Measurements from ENCODE around the gene GET4. TPM values are rescaled to one million over a fixed set of nuclear protein-coding genes. Genes with fewer than 3 reads are reported as not detected.

Gene GET4
- total and polyA plus RNA-seq, 2 of the 8 experiments (the other 6 are each of a cell fraction or from before 2014, with no cell fraction given), result 56.7 to 74.1 TPM

DNA sequence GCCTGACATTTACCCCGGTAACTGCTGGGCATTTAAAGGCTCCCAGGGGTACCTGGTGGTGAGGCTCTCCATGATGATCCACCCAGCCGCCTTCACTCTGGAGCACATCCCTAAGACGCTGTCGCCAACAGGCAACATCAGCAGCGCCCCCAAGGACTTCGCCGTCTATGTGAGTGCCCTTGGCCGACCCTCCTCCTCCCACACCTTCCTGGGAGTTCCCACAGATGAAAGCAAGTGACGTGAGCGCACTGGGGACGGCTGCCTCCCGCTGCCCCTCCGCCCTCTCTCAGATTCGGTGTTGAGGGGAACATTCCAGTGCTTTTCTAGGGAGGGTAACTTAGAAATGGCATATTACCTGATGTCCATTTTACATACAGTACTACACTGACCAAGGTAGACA, 7.0 kb upstream of the GET4 start:
- no peaks in the 10 kb centered on the region; a peak in 3 of 7 replicates for H3K4me1 ChIP-seq (replicated peaks in 1 of 4; ENCODE audit: control insufficient read depth in 3 of 4, insufficient read depth in 4 of 4, low read length in 3 of 4)
- H4K8ac ChIP-seq (ENCODE audit: extremely low read depth, insufficient read depth, low read length), result no peak overlapping the region
- WGBS, 2 experiments (ENCODE audit: extremely low coverage in 1 of 2, insufficient coverage in 1 of 2, insufficient read length in 1 of 2, insufficient replicate concordance in 2 of 2, low coverage in 1 of 2, low lambda C conversion rate in 2 of 2, missing lambda C conversion rate in 1 of 2), result 94% methylated on average over 14 of the region's 14 CpGs; no CpG with 5 or more reads in 1 of the 2 experiments

More for the DNA sequence above, 7.0 kb upstream of the GET4 start:
- Histone ChIP-seq H3K9me3 (ENCODE audit: insufficient read depth in 2 of 2, low read depth in 1 of 2, low read length in 1 of 2) (no peaks in the 10 kb centered on the region), H3K27me3 (replicated peaks in 1 of 4; ENCODE audit: control insufficient read depth in 3 of 4, extremely low read depth in 1 of 4, insufficient read depth in 3 of 4, low read length in 3 of 4) (no peaks in the 10 kb centered on the region), H2BK15ac (ENCODE audit: low read length) (no peak overlapping the region), H2BK5ac (ENCODE audit: low read depth, low read length) (no peak overlapping the region; the same call in 1 of the 2 replicates), H2AFZ (ENCODE audit: low read length) (no peak overlapping the region), H3K4ac (replicated peaks; ENCODE audit: insufficient read length, low read depth, low read length) (no peak overlapping the region), H3K4me2 (ENCODE audit: insufficient read depth in 1 of 2, low read depth in 2 of 2, low read length in 2 of 2) (no peak overlapping the region), H3K27ac (ENCODE audit: low read depth, low read length) (no peak overlapping the region), H3K23ac (ENCODE audit: insufficient read length) (no peak overlapping the region), H3K9ac (replicated peaks in 1 of 4; ENCODE audit: extremely low read depth in 1 of 4, low read depth in 3 of 4, low read length in 3 of 4) (no peak overlapping the region), H3K23me2 (ENCODE audit: low read depth, low read length) (no peaks in the 10 kb centered on the region), H3K79me2 (ENCODE audit: control insufficient read depth in 1 of 2, insufficient read depth in 2 of 2, low read length in 2 of 2) (no peaks in the 10 kb centered on the region; a peak in 1 of 4 replicates), H3K18ac (ENCODE audit: extremely low read depth, low read length) (no peak overlapping the region), H4K20me1 (replicated peaks in 1 of 2; ENCODE audit: control insufficient read depth in 1 of 2, insufficient read depth in 2 of 2, low read length in 2 of 2) (peaks cover 5 to 10% of the 10 kb centered on the region in 2 experiments), H2BK120ac (replicated peaks; ENCODE audit: low read depth, low read length) (no peak overlapping the region), H3K79me1 (ENCODE audit: low read depth, low read length) (peaks cover 6% of the 10 kb centered on the region), H2BK20ac (ENCODE audit: low read length) (no peak overlapping the region), H3K36me3 (ENCODE audit: control insufficient read depth in 2 of 4, insufficient read depth in 4 of 4, low read length in 3 of 4) (peaks cover 9 to 59% (median 43%) of the 10 kb centered on the region in 4 experiments; a peak in 7 of 8 replicates), H4K91ac (replicated peaks; ENCODE audit: insufficient read length, low read length) (no peak overlapping the region), H2BK12ac (ENCODE audit: low read depth, low read length) (no peak overlapping the region), H3K56ac (replicated peaks; ENCODE audit: insufficient read length, low read depth, low read length) (no peak overlapping the region), H2AK5ac (ENCODE audit: low read depth, low read length) (no peak overlapping the region), H3K14ac (ENCODE audit: insufficient read length) (no peak overlapping the region), H4K5ac (ENCODE audit: insufficient read length, low read depth, low read length) (no peak overlapping the region), H3K4me3 (ENCODE audit: extremely low read depth in 1 of 4, insufficient read depth in 2 of 4, low read depth in 3 of 4, low read length in 4 of 4) (no peak overlapping the region)
- DNase-seq (ENCODE audit: low read depth in 1 of 2, low spot score in 2 of 2), result no peak
- ChIA-PET POLR2A (ENCODE audit: partially characterized antibody) (no interaction called here), CTCF (ENCODE audit: partially characterized antibody) (interaction anchor here (4.7 kb wide), 1 partner anchor 81 kb away, joined by 38 read pairs; no protein-coding TSS in a partner anchor)
- no peak for FAIRE-seq
- TF ChIP-seq SIRT6 (IDR thresholded peaks at IDR 0.05; ENCODE audit: low read length) (no peak), SP4 (IDR thresholded peaks at IDR 0.05; ENCODE audit: low read length) (no peak), SUZ12 (IDR thresholded peaks at IDR 0.05; ENCODE audit: low read length) (no peak), JUN (IDR thresholded peaks at IDR 0.05; ENCODE audit: low read depth, low read length) (no peak), SAP30 (IDR thresholded peaks at IDR 0.05; ENCODE audit: insufficient read depth, insufficient replicate concordance, low read length) (no peak), JUND (IDR thresholded peaks at IDR 0.05; ENCODE audit: low read length) (no peak), TAF7 (optimal IDR thresholded peaks at IDR 0.05; ENCODE audit: borderline replicate concordance, low read depth, low read length) (no peak)
- TF ChIP-seq, protein P1, sequence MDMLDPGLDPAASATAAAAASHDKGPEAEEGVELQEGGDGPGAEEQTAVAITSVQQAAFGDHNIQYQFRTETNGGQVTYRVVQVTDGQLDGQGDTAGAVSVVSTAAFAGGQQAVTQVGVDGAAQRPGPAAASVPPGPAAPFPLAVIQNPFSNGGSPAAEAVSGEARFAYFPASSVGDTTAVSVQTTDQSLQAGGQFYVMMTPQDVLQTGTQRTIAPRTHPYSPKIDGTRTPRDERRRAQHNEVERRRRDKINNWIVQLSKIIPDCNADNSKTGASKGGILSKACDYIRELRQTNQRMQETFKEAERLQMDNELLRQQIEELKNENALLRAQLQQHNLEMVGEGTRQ (IDR thresholded peaks at IDR 0.05; ENCODE audit: low read length), result no peak

Data from H1 (cell line).